ENCODE data around the gene PSME3IP1. TPM values are rescaled to one million over a fixed set of nuclear protein-coding genes. Genes with fewer than 3 reads are reported as not detected.

PSME3IP1 gene
- total RNA-seq, 1 donor from 2014 or later, result 56.3 TPM

DNA sequence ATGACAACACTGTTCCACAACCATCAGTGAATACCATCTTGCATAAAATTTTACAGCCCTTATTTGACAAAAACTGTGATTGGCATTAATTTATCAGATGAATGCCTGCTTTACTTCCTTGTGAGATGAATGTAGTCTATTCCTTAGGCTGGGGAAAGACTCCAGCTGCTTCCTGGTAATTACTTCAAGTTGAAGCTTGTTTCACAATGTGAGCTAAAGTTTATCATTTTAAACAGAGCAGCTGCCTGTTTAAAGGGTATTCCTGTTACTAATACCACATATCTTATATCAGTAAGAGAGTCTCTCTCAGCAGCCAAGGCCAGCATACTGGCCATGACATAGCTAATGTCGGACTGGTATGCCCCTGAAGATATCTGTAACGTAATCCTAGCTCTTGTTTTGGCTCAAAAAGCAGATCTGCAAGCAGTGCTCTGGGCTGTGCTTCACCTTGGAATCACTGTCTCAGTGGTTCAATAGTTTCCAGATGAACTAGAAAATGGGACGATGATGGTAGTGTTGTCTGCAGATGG, 46.0 kb upstream of the PSME3IP1 start:
- intact Hi-C loops (cut with micrococcal nuclease), result no loop called here
- no peak for DNase-seq
- Histone ChIP-seq H3K27me3 (ENCODE audit: low read depth) (no peaks in the 10 kb centered on the region), H3K27ac (replicated peaks) (no peak overlapping the region), H3K4me3 (no peak overlapping the region), H3K9me3 (replicated peaks) (no peaks in the 10 kb centered on the region), H3K36me3 (peaks cover 96% of the 10 kb centered on the region), H3K4me1 (peaks cover 36% of the 10 kb centered on the region)
- TF ChIP-seq, protein P1, sequence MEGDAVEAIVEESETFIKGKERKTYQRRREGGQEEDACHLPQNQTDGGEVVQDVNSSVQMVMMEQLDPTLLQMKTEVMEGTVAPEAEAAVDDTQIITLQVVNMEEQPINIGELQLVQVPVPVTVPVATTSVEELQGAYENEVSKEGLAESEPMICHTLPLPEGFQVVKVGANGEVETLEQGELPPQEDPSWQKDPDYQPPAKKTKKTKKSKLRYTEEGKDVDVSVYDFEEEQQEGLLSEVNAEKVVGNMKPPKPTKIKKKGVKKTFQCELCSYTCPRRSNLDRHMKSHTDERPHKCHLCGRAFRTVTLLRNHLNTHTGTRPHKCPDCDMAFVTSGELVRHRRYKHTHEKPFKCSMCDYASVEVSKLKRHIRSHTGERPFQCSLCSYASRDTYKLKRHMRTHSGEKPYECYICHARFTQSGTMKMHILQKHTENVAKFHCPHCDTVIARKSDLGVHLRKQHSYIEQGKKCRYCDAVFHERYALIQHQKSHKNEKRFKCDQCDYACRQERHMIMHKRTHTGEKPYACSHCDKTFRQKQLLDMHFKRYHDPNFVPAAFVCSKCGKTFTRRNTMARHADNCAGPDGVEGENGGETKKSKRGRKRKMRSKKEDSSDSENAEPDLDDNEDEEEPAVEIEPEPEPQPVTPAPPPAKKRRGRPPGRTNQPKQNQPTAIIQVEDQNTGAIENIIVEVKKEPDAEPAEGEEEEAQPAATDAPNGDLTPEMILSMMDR (IDR thresholded peaks at IDR 0.05; ENCODE audit: borderline replicate concordance), result no peak

GRCh38 chr16:57229079-57229478, 43.2 kb upstream of the PSME3IP1 start:
- H3K4me3 ChIP-seq, result no peak overlapping the region
- no peak overlapping the region for H3K27ac ChIP-seq (replicated peaks)
- H3K27me3 ChIP-seq (ENCODE audit: low read depth), result no peaks in the 10 kb centered on the region
- TF ChIP-seq, protein P1 (IDR thresholded peaks at IDR 0.05; ENCODE audit: borderline replicate concordance), result no peak
- no peaks in the 10 kb centered on the region for H3K9me3 ChIP-seq (replicated peaks)
- intact Hi-C loops (cut with micrococcal nuclease), result no loop called here
- H3K36me3 ChIP-seq, result peaks cover 98% of the 10 kb centered on the region
- DNase-seq, result no peak
- H3K4me1 ChIP-seq, result peaks cover 16% of the 10 kb centered on the region

DNA sequence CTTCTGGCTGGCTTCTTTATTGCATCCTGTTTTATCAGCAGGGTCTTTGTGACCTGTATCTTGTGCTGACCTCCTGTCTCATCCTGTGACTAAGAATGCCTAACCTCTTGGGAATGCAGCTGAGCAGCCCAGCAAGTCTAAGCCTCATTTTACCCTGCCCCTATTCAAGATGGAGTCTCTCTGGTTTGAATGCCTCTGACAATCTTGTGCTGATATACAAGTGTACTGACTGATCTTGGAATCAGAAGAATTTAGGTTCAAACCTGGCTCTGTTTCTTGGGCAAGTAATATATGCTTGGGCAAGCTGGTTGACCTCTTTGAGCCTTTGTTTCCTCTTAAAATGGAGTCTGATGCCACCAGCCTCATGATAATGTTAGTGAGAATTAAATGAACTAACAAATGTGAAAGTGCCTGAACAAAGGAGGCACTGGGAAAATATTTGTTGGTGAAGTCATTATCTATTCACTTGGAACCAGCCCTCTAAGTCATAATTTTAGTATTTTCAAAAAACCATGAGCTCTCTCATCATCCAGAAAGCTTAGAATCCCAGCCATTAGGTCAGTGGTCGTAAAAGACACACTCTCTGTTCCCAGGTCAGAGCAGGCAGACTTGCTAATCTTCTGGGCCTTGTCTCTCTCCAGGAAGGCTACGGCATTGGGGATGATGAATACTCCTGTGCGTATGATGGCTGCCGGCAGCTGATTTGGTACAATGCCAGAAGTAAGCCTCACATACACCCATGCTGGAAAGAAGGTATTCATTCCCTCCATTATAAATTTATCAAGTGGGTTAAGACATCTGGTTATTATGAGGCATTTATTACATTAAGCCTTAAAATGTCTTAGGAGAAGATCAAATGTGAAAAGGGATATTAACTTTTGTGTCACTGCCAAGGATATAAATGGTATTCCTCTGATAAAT, 41.1 kb upstream of the PSME3IP1 start:
- Histone ChIP-seq H3K27ac (replicated peaks) (no peak overlapping the region), H3K27me3 (ENCODE audit: low read depth) (no peaks in the 10 kb centered on the region), H3K9me3 (replicated peaks) (no peaks in the 10 kb centered on the region), H3K4me3 (no peak overlapping the region), H3K4me1 (peaks cover 3% of the 10 kb centered on the region), H3K36me3 (peaks cover 98% of the 10 kb centered on the region)
- TF ChIP-seq, protein P1 (IDR thresholded peaks at IDR 0.05; ENCODE audit: borderline replicate concordance), result no peak
- intact Hi-C loops (cut with micrococcal nuclease), result no loop called here
- DNase-seq, result no peak

- peaks cover 98% of the 10 kb centered on the region for H3K36me3 ChIP-seq
- TF ChIP-seq, protein P1 (IDR thresholded peaks at IDR 0.05; ENCODE audit: borderline replicate concordance), result no peak
Observed at GRCh38 chr16:57225978-57226377, 40.1 kb upstream of the PSME3IP1 start.

DNA sequence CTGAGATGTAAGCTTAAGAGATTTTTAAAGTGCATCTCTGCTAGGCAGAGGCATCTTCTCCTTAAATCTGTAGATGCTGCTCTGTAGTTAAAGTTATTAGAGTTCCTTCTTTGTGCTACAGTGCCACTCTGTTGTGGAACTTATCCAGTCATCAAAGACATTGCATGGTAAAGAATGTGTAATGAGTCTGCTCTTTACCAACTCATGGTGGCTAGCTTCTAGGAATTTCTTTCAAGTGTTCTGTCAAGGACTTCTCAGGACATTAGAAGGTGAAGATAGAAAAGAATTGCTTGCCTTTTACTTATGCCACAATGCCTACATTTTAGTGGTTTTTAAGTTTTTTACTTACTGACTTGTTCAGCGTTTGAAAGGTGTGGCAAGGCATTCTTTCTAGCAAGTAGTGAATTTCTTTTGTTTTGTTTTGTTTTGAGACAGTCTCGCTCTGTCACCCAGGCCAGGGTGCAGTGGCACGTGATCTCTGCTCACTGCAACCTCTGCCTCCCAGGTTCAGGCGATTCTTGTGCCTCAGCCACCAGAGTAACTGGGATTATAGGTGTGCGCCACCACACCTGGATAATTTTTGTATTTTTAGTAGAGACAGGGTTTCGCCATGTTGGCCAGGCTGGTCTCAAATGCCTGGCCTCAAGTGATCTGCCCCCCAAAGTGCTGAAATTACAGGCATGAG, 39.0 kb upstream of the PSME3IP1 start:
- Histone ChIP-seq H3K9me3 (replicated peaks) (peaks cover 2% of the 10 kb centered on the region), H3K36me3 (peaks cover 98% of the 10 kb centered on the region), H3K4me1 (no peaks in the 10 kb centered on the region), H3K27ac (replicated peaks) (no peak overlapping the region), H3K4me3 (no peak overlapping the region), H3K27me3 (ENCODE audit: low read depth) (no peaks in the 10 kb centered on the region)
- TF ChIP-seq, protein P1 (IDR thresholded peaks at IDR 0.05; ENCODE audit: borderline replicate concordance), result no peak
- DNase-seq, result no peak
- intact Hi-C loops (cut with micrococcal nuclease), result no loop called here

More at GRCh38 chr16:57225978-57226377, 40.1 kb upstream of the PSME3IP1 start:
- no peak for DNase-seq
- no peaks in the 10 kb centered on the region for H3K4me1 ChIP-seq
- no peaks in the 10 kb centered on the region for H3K9me3 ChIP-seq (replicated peaks)
- no peak overlapping the region for H3K27ac ChIP-seq (replicated peaks)
- no peaks in the 10 kb centered on the region for H3K27me3 ChIP-seq (ENCODE audit: low read depth)
- intact Hi-C loops (cut with micrococcal nuclease), result no loop called here
- no peak overlapping the region for H3K4me3 ChIP-seq
